OCI-LY7 (cell line): Measurements from ENCODE around the gene SENP1.

ENCODE experiments used
- EZH2phosphoT487 ChIP-seq: fragments of 200-600 bp; sonication (generic); IDR thresholded peaks from 2 replicates; pipeline ENCODE4 v1.6.1; 2018; ENCODE audit warnings: low read depth, borderline replicate concordance, mild to moderate bottlenecking, mixed run types, antibody characterized with exemption, low read length, moderate library complexity, mixed read lengths
- TF ChIP-seq, protein P1 (sequence below): fragments of 200-600 bp; sonication (generic); conservative IDR thresholded peaks from 2 replicates; pipeline ENCODE4 v1.5.1; 2014; ENCODE audit warnings: mild to moderate bottlenecking, antibody characterized with exemption, low read length, moderate library complexity, mixed read lengths

DNA sequence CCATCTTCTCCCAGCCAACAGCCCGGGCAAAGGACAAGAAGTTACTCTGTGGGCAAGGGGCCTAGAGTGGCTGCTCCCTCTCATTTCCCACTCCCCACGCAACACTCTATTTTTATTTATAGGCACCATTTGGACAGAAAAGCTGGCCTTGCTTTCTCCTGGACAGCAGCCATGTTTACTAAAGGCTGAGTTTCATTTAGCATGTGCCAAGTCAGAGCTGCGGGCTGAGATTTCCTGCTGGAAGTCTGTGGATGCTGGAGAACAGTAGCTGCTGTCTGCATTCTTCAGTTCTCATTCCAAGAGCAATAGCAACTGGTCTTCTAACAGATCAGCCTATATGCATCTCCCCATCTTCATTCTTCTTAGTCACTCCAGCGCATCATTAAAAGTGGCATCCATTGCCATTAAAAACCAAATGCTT is 109.9 kb downstream of the SENP1 start:
- TF ChIP-seq, protein P1, sequence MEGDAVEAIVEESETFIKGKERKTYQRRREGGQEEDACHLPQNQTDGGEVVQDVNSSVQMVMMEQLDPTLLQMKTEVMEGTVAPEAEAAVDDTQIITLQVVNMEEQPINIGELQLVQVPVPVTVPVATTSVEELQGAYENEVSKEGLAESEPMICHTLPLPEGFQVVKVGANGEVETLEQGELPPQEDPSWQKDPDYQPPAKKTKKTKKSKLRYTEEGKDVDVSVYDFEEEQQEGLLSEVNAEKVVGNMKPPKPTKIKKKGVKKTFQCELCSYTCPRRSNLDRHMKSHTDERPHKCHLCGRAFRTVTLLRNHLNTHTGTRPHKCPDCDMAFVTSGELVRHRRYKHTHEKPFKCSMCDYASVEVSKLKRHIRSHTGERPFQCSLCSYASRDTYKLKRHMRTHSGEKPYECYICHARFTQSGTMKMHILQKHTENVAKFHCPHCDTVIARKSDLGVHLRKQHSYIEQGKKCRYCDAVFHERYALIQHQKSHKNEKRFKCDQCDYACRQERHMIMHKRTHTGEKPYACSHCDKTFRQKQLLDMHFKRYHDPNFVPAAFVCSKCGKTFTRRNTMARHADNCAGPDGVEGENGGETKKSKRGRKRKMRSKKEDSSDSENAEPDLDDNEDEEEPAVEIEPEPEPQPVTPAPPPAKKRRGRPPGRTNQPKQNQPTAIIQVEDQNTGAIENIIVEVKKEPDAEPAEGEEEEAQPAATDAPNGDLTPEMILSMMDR = no peak
- no peak for TF ChIP-seq EZH2phosphoT487
